Measurements from ENCODE around the gene ERO1A.
A peak's percentile ranks its signal among the peaks of the same experiment; 100 is the strongest.

Gene ERO1A

GRCh38 chr14:52701223-52701622 is 5.9 kb upstream of the ERO1A start:
- TF ChIP-seq CTCF (conservative IDR thresholded peaks at IDR 0.05; ENCODE audit: control insufficient read depth, insufficient read depth, low read depth, low read length), result no peak
- peak; percentile 12 for DNase-seq (ENCODE audit: low read depth)
- H3K4me3 ChIP-seq (ENCODE audit: control insufficient read depth, low read depth, low read length), result no peak overlapping the region

GRCh38 chr14:52700701-52701172 is 5.4 kb upstream of the ERO1A start:
- TF ChIP-seq CTCF (conservative IDR thresholded peaks at IDR 0.05; ENCODE audit: control insufficient read depth, insufficient read depth, low read depth, low read length), result no peak
- H3K4me3 ChIP-seq (ENCODE audit: control insufficient read depth, low read depth, low read length), result no peak overlapping the region
- DNase-seq (ENCODE audit: low read depth), result peak; percentile 9

GRCh38 chr14:52694761-52695480 is 437 bp downstream of the ERO1A start:
- DNase-seq (ENCODE audit: low read depth), result peak; percentile 56
- no peak for TF ChIP-seq CTCF (conservative IDR thresholded peaks at IDR 0.05; ENCODE audit: control insufficient read depth, insufficient read depth, low read depth, low read length)

GRCh38 chr14:52693532-52693931 is 1.8 kb downstream of the ERO1A start:
- no peak for TF ChIP-seq CTCF (conservative IDR thresholded peaks at IDR 0.05; ENCODE audit: control insufficient read depth, insufficient read depth, low read depth, low read length)
- no peak overlapping the region for H3K4me3 ChIP-seq (ENCODE audit: control insufficient read depth, low read depth, low read length)
- DNase-seq (ENCODE audit: low read depth), result no peak

More at GRCh38 chr14:52694761-52695480, 437 bp downstream of the ERO1A start:
- H3K4me3 ChIP-seq (ENCODE audit: control insufficient read depth, low read depth, low read length), result peak overlapping the region; percentile 75

GRCh38 chr14:52693036-52693435 is 2.3 kb downstream of the ERO1A start:
- TF ChIP-seq CTCF (conservative IDR thresholded peaks at IDR 0.05; ENCODE audit: control insufficient read depth, insufficient read depth, low read depth, low read length), result no peak
- no peak for DNase-seq (ENCODE audit: low read depth)
- no peak overlapping the region for H3K4me3 ChIP-seq (ENCODE audit: control insufficient read depth, low read depth, low read length)

GRCh38 chr14:52692248-52692962 is 3.0 kb downstream of the ERO1A start:
- DNase-seq (ENCODE audit: low read depth), result peak; percentile 79
- H3K4me3 ChIP-seq (ENCODE audit: control insufficient read depth, low read depth, low read length), result no peak overlapping the region
- TF ChIP-seq CTCF (conservative IDR thresholded peaks at IDR 0.05; ENCODE audit: control insufficient read depth, insufficient read depth, low read depth, low read length), result no peak
